Activated naive CD4-positive, alpha-beta T cell treated with anti-CD3 and anti-CD28 coated beads, Interleukin-2, amount 50 U/mL, for 72 hours (primary cell): Measurements from ENCODE around the gene REPS2. TPM values are rescaled to one million over a fixed set of nuclear protein-coding genes. Genes with fewer than 3 reads are reported as not detected.

Source experiments
- ATAC-seq, 2 donors: fragments of 150-1000 bp; cut with Tn5 transposase; 2 replicates each; pipeline ENCODE4 v1.10.0; 2021; ENCODE audit warnings: mild to moderate bottlenecking in 2 of 2, moderate library complexity in 2 of 2
- DNase-seq, 2 donors: peaks; one replicate each; pipeline ENCODE4 v3.0.0; 2021 to 2022; ENCODE audit warnings: low spot score in 2 of 2
- H3K27ac Mint-ChIP-seq, 2 donors: one replicate each; pipeline ENCODE4 v1.8.0; 2022; ENCODE audit warnings: mild to moderate bottlenecking in 2 of 2, mixed read lengths in 2 of 2
- H3K36me3 Mint-ChIP-seq, 2 donors: one replicate each; pipeline ENCODE4 v1.8.0; 2022; ENCODE audit warnings: mixed read lengths in 2 of 2
- H3K9me3 Mint-ChIP-seq, 2 donors: one replicate each; pipeline ENCODE4 v1.8.0; 2022; ENCODE audit warnings: mixed read lengths in 2 of 2
- total RNA-seq, 2 donors: library from RNA; stranded (reverse); gene quantifications; one replicate each; pipeline ENCODE4 v1.2.3, GENCODE V29; 2022

REPS2 gene
- total RNA-seq, 2 donors from 2014 or later = 0.02 TPM; not detected in 1

- H3K36me3 Mint-ChIP-seq = no peaks in the 10 kb centered on the region
- ATAC-seq (no peak), DNase-seq (no peak)
- H3K27ac Mint-ChIP-seq = no peak overlapping the region
- no peaks in the 10 kb centered on the region for H3K9me3 Mint-ChIP-seq
These were observed 70.7 kb downstream of the REPS2 start for GRCh38 chrX:17017134-17017533.

GRCh38 chrX:17020356-17020755 is 73.9 kb downstream of the REPS2 start:
- ATAC-seq (no peak), DNase-seq (no peak)
- Mint-ChIP-seq H3K36me3 (no peaks in the 10 kb centered on the region), H3K9me3 (no peaks in the 10 kb centered on the region), H3K27ac (no peak overlapping the region)

- no peaks in the 10 kb centered on the region for H3K36me3 Mint-ChIP-seq
- H3K27ac Mint-ChIP-seq = no peak overlapping the region
- no peak for DNase-seq
- no peaks in the 10 kb centered on the region for H3K9me3 Mint-ChIP-seq
- ATAC-seq = no peak
These were observed 74.7 kb downstream of the REPS2 start for GRCh38 chrX:17020851-17021821.

GRCh38 chrX:17021851-17022604 is 75.6 kb downstream of the REPS2 start:
- Mint-ChIP-seq H3K36me3 (no peaks in the 10 kb centered on the region), H3K9me3 (no peaks in the 10 kb centered on the region), H3K27ac (no peak overlapping the region)
- no peak for ATAC-seq
- DNase-seq = no peak

- no peaks in the 10 kb centered on the region for H3K9me3 Mint-ChIP-seq
- H3K36me3 Mint-ChIP-seq = no peaks in the 10 kb centered on the region
- ATAC-seq (no peak), DNase-seq (no peak)
- H3K27ac Mint-ChIP-seq = no peak overlapping the region
These were observed 77.2 kb downstream of the REPS2 start for GRCh38 chrX:17023661-17024060.

GRCh38 chrX:17024886-17025285 is 78.4 kb downstream of the REPS2 start:
- Mint-ChIP-seq H3K27ac (no peak overlapping the region), H3K36me3 (no peaks in the 10 kb centered on the region), H3K9me3 (no peaks in the 10 kb centered on the region)
- no peak for DNase-seq
- no peak for ATAC-seq

GRCh38 chrX:17025621-17026302 is 79.3 kb downstream of the REPS2 start:
- ATAC-seq = no peak
- Mint-ChIP-seq H3K9me3 (no peaks in the 10 kb centered on the region), H3K27ac (no peak overlapping the region), H3K36me3 (no peaks in the 10 kb centered on the region)
- DNase-seq = no peak

GRCh38 chrX:17027931-17028330 is 81.5 kb downstream of the REPS2 start:
- ATAC-seq = no peak
- Mint-ChIP-seq H3K9me3 (no peaks in the 10 kb centered on the region), H3K36me3 (no peaks in the 10 kb centered on the region), H3K27ac (no peak overlapping the region)
- DNase-seq = no peak

- no peak overlapping the region for H3K27ac Mint-ChIP-seq
These were observed 81.9 kb downstream of the REPS2 start for GRCh38 chrX:17028356-17028755.

GRCh38 chrX:17030092-17030491 is 83.6 kb downstream of the REPS2 start:
- DNase-seq (no peak), ATAC-seq (no peak)
- no peak overlapping the region for H3K27ac Mint-ChIP-seq
- H3K36me3 Mint-ChIP-seq = no peaks in the 10 kb centered on the region
- no peaks in the 10 kb centered on the region for H3K9me3 Mint-ChIP-seq

More at GRCh38 chrX:17028356-17028755, 81.9 kb downstream of the REPS2 start:
- Mint-ChIP-seq H3K36me3 (no peaks in the 10 kb centered on the region), H3K9me3 (no peaks in the 10 kb centered on the region)
- DNase-seq (no peak), ATAC-seq (no peak)

GRCh38 chrX:17030580-17031270 is 84.3 kb downstream of the REPS2 start:
- H3K27ac Mint-ChIP-seq = no peak overlapping the region
- no peak for DNase-seq
- no peaks in the 10 kb centered on the region for H3K9me3 Mint-ChIP-seq
- no peak for ATAC-seq
- H3K36me3 Mint-ChIP-seq = no peaks in the 10 kb centered on the region

- no peak for DNase-seq
- H3K27ac Mint-ChIP-seq = no peak overlapping the region
- no peak for ATAC-seq
- H3K9me3 Mint-ChIP-seq = no peaks in the 10 kb centered on the region
- H3K36me3 Mint-ChIP-seq = no peaks in the 10 kb centered on the region
These were observed 85.4 kb downstream of the REPS2 start for GRCh38 chrX:17031827-17032226.

GRCh38 chrX:17032351-17032750 is 85.9 kb downstream of the REPS2 start:
- Mint-ChIP-seq H3K27ac (no peak overlapping the region), H3K36me3 (no peaks in the 10 kb centered on the region)
- no peak for ATAC-seq

GRCh38 chrX:17033225-17033624 is 86.8 kb downstream of the REPS2 start:
- H3K9me3 Mint-ChIP-seq = no peaks in the 10 kb centered on the region
- ATAC-seq = no peak
- DNase-seq = no peak
- no peak overlapping the region for H3K27ac Mint-ChIP-seq
- H3K36me3 Mint-ChIP-seq = no peaks in the 10 kb centered on the region

More at GRCh38 chrX:17032351-17032750, 85.9 kb downstream of the REPS2 start:
- no peak for DNase-seq
- no peaks in the 10 kb centered on the region for H3K9me3 Mint-ChIP-seq

GRCh38 chrX:17035111-17035510 is 88.7 kb downstream of the REPS2 start:
- DNase-seq (no peak), ATAC-seq (no peak)
- Mint-ChIP-seq H3K36me3 (no peaks in the 10 kb centered on the region), H3K9me3 (no peaks in the 10 kb centered on the region), H3K27ac (no peak overlapping the region)

GRCh38 chrX:17036171-17036961 is 89.9 kb downstream of the REPS2 start:
- no peak for DNase-seq
- Mint-ChIP-seq H3K36me3 (no peaks in the 10 kb centered on the region), H3K9me3 (no peaks in the 10 kb centered on the region), H3K27ac (no peak overlapping the region)
- ATAC-seq = peak in 1 of 2 donors; percentile 34
